WTC11 (cell line): ENCODE measurements around the gene CAPN15. TPM values are rescaled to one million over a fixed set of nuclear protein-coding genes. Genes with fewer than 3 reads are reported as not detected.

ENCODE experiments used
- ATAC-seq: fragments of 200-7000 bp; cut with Tn5 transposase; 2 replicates; pipeline ENCODE4 v1.10.0; 2021; ENCODE audit warnings: mild to moderate bottlenecking, moderate library complexity
- CTCF ChIA-PET: fragments of 300-600 bp; sonication (Branson Sonifier 250); formaldehyde crosslinking; loops from one replicate; lab custom pipeline; 2021; ENCODE audit warnings: antibody characterized with exemption; lab: Charles Lee
- POLR2A ChIA-PET: fragments of 350-600 bp; sonication (Branson Sonifier 250); formaldehyde crosslinking; loops from one replicate; lab custom pipeline; 2021; ENCODE audit warnings: antibody characterized with exemption; lab: Charles Lee
- DNase-seq: peaks from one replicate; pipeline ENCODE4 v3.0.0; 2021; ENCODE audit warnings: low spot score
- H3K27ac Mint-ChIP-seq: 2 replicates; pipeline ENCODE4 v1.8.0; 2021; ENCODE audit warnings: mixed read lengths
- H3K27me3 Mint-ChIP-seq: 2 replicates; pipeline ENCODE4 v1.8.0; 2021; ENCODE audit warnings: low read depth, mild to moderate bottlenecking, moderate library complexity, mixed read lengths
- H3K36me3 Mint-ChIP-seq: 2 replicates; pipeline ENCODE4 v1.8.0; 2021; ENCODE audit warnings: mixed read lengths
- H3K4me1 Mint-ChIP-seq: 2 replicates; pipeline ENCODE4 v1.8.0; 2022; ENCODE audit warnings: mixed read lengths
- H3K4me3 Mint-ChIP-seq: 2 replicates; pipeline ENCODE4 v1.8.0; 2021; ENCODE audit warnings: mild to moderate bottlenecking, moderate library complexity, mixed read lengths
- H3K9me3 Mint-ChIP-seq: 2 replicates; pipeline ENCODE4 v1.8.0; 2021; ENCODE audit warnings: mixed read lengths
- ATF3 ChIP-seq: sonication (generic); formaldehyde crosslinking; conservative IDR thresholded peaks from 2 replicates; pipeline ENCODE4 v1.8.1; 2022; ENCODE audit warnings: mild to moderate bottlenecking, missing genetic modification reagents
- E2F1 ChIP-seq: sonication (generic); formaldehyde crosslinking; IDR thresholded peaks from 2 replicates; pipeline ENCODE4 v1.8.0; 2022; ENCODE audit warnings: mild to moderate bottlenecking, missing genetic modification reagents
- E2F4 ChIP-seq: sonication (generic); formaldehyde crosslinking; IDR thresholded peaks from 2 replicates; pipeline ENCODE4 v1.8.1; 2022; ENCODE audit warnings: low read depth, mild to moderate bottlenecking, moderate library complexity, missing genetic modification reagents, borderline replicate concordance
- FOXP4 ChIP-seq: sonication (generic); formaldehyde crosslinking; IDR thresholded peaks from 2 replicates; pipeline ENCODE4 v1.8.0; 2022; ENCODE audit warnings: mild to moderate bottlenecking, missing genetic modification reagents
- GRHL2 ChIP-seq: fragments of 250-450 bp; sonication (Bioruptor Pico); IDR thresholded peaks from 2 replicates; pipeline ENCODE4 v1.8.0; 2022; ENCODE audit warnings: mild to moderate bottlenecking, moderate library complexity; ENCODE audit not compliant: insufficient replicate concordance, severe bottlenecking
- HMGXB4 ChIP-seq: sonication (generic); formaldehyde crosslinking; IDR thresholded peaks from 2 replicates; pipeline ENCODE4 v1.8.1; 2023; ENCODE audit warnings: mild to moderate bottlenecking, moderate library complexity, missing genetic modification reagents
- MYBL2 ChIP-seq: sonication (generic); formaldehyde crosslinking; IDR thresholded peaks from 2 replicates; pipeline ENCODE4 v1.8.1; 2023; ENCODE audit warnings: mild to moderate bottlenecking, moderate library complexity, missing genetic modification reagents
- PRDM15 ChIP-seq: sonication (generic); formaldehyde crosslinking; IDR thresholded peaks from 2 replicates; pipeline ENCODE4 v1.8.0; 2022; ENCODE audit warnings: missing genetic modification reagents
- TEAD1 ChIP-seq: sonication (generic); formaldehyde crosslinking; IDR thresholded peaks from 2 replicates; pipeline ENCODE4 v1.8.0; 2022; ENCODE audit warnings: mild to moderate bottlenecking, missing genetic modification reagents
- ZNF232 ChIP-seq: sonication (generic); formaldehyde crosslinking; IDR thresholded peaks from 2 replicates; pipeline ENCODE4 v1.8.0; 2022; ENCODE audit warnings: mild to moderate bottlenecking, missing genetic modification reagents
- ZSCAN18 ChIP-seq: fragments of 250-450 bp; sonication (Bioruptor Pico); IDR thresholded peaks from 2 replicates; pipeline ENCODE4 v2.1.2; 2022; ENCODE audit warnings: mild to moderate bottlenecking, moderate library complexity
- total RNA-seq: library from RNA; stranded (reverse); gene quantifications from 3 replicates; pipeline ENCODE4 v1.2.3, GENCODE V29; 2021

Gene CAPN15
- total RNA-seq, 1 experiment from 2014 or later = 110 TPM

GRCh38 chr16:534856-535445, 7.4 kb downstream of the CAPN15 start (continued):
- TF ChIP-seq ZSCAN18 = no peak
- TF ChIP-seq ZNF232 = no peak

GRCh38 chr16:535446-536405, 8.2 kb downstream of the CAPN15 start:
- no peak overlapping the region for H3K27ac Mint-ChIP-seq
- peaks cover 3% of the 10 kb centered on the region; the same call in 1 of the 2 replicates for H3K36me3 Mint-ChIP-seq
- no peak overlapping the region for H3K4me3 Mint-ChIP-seq
- H3K4me1 Mint-ChIP-seq = no peaks in the 10 kb centered on the region
- ChIA-PET POLR2A (no interaction called here), CTCF (interaction anchor here (1.1 to 1.2 kb wide), 2 partner anchors 9 to 14 kb away, joined by 3 read pairs; partner anchors contain the start of gene CAPN15)
- ATAC-seq (no peak), DNase-seq (no peak)
- H3K27me3 Mint-ChIP-seq = no peaks in the 10 kb centered on the region
- TF ChIP-seq FOXP4 (CRISPR knock-in tag) = no peak
- TF ChIP-seq PRDM15 (CRISPR knock-in tag) = no peak
- TF ChIP-seq HMGXB4 (CRISPR knock-in tag) = no peak
- no peak for TF ChIP-seq TEAD1 (CRISPR knock-in tag)
- no peak for TF ChIP-seq E2F4 (CRISPR knock-in tag)
- TF ChIP-seq MYBL2 (CRISPR knock-in tag) = no peak
- no peak for TF ChIP-seq GRHL2
- TF ChIP-seq E2F1 (CRISPR knock-in tag) = no peak
- no peak for TF ChIP-seq ATF3 (CRISPR knock-in tag)
- H3K9me3 Mint-ChIP-seq = no peaks in the 10 kb centered on the region
